Gastroesophageal sphincter (tissue), 3 donors: ENCODE measurements around the gene LYL1.

Experiments used
- CTCF ChIP-seq, 4 experiments: fragments of 200-600 bp in 2 of 4; fragments of 450-650 bp in 2 of 4; sonication (generic) in 1 of 4; IDR thresholded peaks; one replicate each; pipeline ENCODE4 v1.5.1; 2017 to 2019; ENCODE audit warnings: antibody characterized with exemption in 4 of 4, mild to moderate bottlenecking in 2 of 4, moderate library complexity in 2 of 4
- POLR2AphosphoS5 ChIP-seq: sonication (generic); formaldehyde crosslinking; IDR thresholded peaks from one replicate; pipeline ENCODE4 v1.6.1; 2017; ENCODE audit warnings: antibody characterized with exemption

GRCh38 chr19:13058951-13059660 lies 43.6 kb downstream of the LYL1 start:
- TF ChIP-seq CTCF (IDR thresholded peaks at IDR 0.05) (peak in 2 of 4 experiments; percentile 28 to 39), POLR2AphosphoS5 (no peak)
